Uterus (tissue), 2 donors: ENCODE results near the gene N4BP3.

ENCODE experiments used
- POLR2A ChIP-seq, 2 donors: fragments of 450-650 bp; IDR thresholded peaks; one replicate each; pipeline ENCODE4 v1.6.1; 2016; ENCODE audit warnings: antibody characterized with exemption in 2 of 2, mild to moderate bottlenecking in 1 of 2, moderate library complexity in 1 of 2
- TF ChIP-seq, protein P1 (sequence below), 4 experiments: fragments of 200-600 bp in 2 of 4; fragments of 450-650 bp in 2 of 4; sonication (generic) in 2 of 4; IDR thresholded peaks; one replicate each; pipeline ENCODE4 v1.5.1; 2016 to 2019; ENCODE audit warnings: antibody characterized with exemption in 4 of 4, mild to moderate bottlenecking in 2 of 4, moderate library complexity in 1 of 4

DNA sequence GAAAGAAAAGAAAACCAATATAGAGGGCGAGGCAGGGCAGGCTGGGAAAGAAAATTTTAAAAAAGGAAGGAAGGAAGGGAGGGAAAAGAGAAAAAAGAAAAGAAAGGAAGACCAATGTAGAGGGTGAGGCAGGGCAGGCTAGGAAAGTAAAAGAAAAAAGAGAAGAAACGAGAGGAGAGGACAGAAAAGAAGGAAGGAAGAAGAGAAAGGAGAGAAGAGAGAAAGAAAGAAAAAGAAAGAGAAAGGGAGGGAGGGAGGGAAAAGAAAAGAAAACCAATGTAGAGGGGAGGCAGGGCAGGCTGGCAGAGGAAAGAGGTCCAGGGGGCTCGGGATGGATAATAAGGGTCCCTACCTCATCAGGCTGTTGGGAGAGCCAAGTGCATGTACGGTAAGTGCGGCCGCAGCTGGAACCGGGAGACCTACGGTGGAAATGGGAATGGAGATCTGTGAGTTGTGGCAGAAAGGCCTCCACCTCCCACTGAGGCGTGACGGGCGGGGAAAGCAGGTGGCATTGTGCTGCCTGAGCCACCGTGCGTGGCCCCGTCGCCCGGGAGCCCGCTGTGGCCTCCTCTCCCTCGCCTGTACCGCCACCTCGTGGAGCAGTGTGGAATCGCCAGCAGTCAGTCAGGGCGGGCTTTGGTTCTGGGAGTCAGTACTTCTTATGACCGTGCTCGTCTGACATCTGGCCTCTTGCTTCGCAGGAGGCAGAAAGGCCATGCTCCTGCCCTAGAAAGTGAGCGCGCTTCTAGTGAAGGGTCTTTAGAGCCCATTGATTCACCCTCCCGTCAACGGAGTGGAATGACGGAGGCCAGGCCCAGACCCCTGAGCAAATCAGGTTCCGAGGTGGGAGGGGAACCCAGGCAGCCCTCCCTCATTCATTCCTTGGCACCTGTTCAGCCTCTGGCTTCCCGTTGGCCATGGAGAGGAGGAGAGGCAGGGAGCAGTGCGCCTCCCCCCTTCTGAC lies 50.7 kb downstream of the N4BP3 start:
- TF ChIP-seq, protein P1, sequence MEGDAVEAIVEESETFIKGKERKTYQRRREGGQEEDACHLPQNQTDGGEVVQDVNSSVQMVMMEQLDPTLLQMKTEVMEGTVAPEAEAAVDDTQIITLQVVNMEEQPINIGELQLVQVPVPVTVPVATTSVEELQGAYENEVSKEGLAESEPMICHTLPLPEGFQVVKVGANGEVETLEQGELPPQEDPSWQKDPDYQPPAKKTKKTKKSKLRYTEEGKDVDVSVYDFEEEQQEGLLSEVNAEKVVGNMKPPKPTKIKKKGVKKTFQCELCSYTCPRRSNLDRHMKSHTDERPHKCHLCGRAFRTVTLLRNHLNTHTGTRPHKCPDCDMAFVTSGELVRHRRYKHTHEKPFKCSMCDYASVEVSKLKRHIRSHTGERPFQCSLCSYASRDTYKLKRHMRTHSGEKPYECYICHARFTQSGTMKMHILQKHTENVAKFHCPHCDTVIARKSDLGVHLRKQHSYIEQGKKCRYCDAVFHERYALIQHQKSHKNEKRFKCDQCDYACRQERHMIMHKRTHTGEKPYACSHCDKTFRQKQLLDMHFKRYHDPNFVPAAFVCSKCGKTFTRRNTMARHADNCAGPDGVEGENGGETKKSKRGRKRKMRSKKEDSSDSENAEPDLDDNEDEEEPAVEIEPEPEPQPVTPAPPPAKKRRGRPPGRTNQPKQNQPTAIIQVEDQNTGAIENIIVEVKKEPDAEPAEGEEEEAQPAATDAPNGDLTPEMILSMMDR (IDR thresholded peaks at IDR 0.05) = peak; percentile 98 to 99 (median 98)
- peak in 1 of 2 donors; percentile 19 for TF ChIP-seq POLR2A (IDR thresholded peaks at IDR 0.05)
